K562 (cell line): Measurements from ENCODE around the gene PHKB. TPM values are rescaled to one million over a fixed set of nuclear protein-coding genes. Genes with fewer than 3 reads are reported as not detected.

ENCODE experiments used
- ATAC-seq: fragments of 200-7000 bp; cut with Tn5 transposase; 3 replicates; pipeline ENCODE4 v1.9.1; 2020; ENCODE audit warnings: moderate library complexity
- BruUV-seq: library from RNA; stranded (reverse); fragments of 400-500 nt; replicated peaks from 2 replicates; lab custom pipeline; 2021; lab: Mats Ljungman, UMichigan
- CTCF ChIA-PET: fragments of 300-600 bp; formaldehyde crosslinking; extraction: SDS; loops from one replicate; lab custom pipeline; 2021; ENCODE audit warnings: low intra/inter-chr PET ratio; lab: Yijun Ruan, JAX
- POLR2A ChIA-PET: fragments of 300-600, 350-650 bp; sonication (Branson Sonifier 250); formaldehyde crosslinking; extraction: SDS; loops from one replicate; lab custom pipeline; 2021; ENCODE audit warnings: antibody characterized with exemption, inconsistent platforms; lab: Yijun Ruan, JAX
- DNase-seq, 4 experiments: peaks; one replicate each; pipeline versions ENCODE4 v3.0.0 to v3.0.0-alpha.2; 2011 to 2018; ENCODE audit warnings: low spot score in 3 of 4, mixed read lengths in 3 of 4; ENCODE audit errors: extremely low read depth in 1 of 4
- FAIRE-seq: peaks from 2 replicates; lab custom pipeline; 2011; peaks lifted over from hg19 to GRCh38; lab: Jason Lieb, UNC
- H2AFZ ChIP-seq: 2 replicates; pipeline ENCODE4 v1.6.0; 2011; ENCODE audit warnings: low read depth, low read length, control low read depth, inconsistent platforms
- H3K27ac ChIP-seq: fragments of 200-600 bp; 3 replicates; pipeline ENCODE4 v1.8.0; 2011; ENCODE audit warnings: low read depth, mild to moderate bottlenecking, control low read depth, inconsistent platforms, low read length, moderate library complexity, mixed read lengths; ENCODE audit errors: extremely low read depth
- H3K27me3 ChIP-seq, 2 experiments: fragments of 300-600 bp in 1 of 2; 2 replicates in 1 of 2; 3 replicates in 1 of 2; pipeline versions ENCODE4 v1.6.0 to v1.8.0; 2011; ENCODE audit warnings: inconsistent platforms in 2 of 2, low read length in 2 of 2, mild to moderate bottlenecking in 1 of 2, mixed read lengths in 1 of 2, moderate library complexity in 1 of 2; ENCODE audit not compliant: control insufficient read depth in 2 of 2, insufficient read depth in 2 of 2
- H3K36me3 ChIP-seq: fragments of 300-600 bp; 3 replicates; pipeline ENCODE4 v1.8.0; 2011; ENCODE audit warnings: mild to moderate bottlenecking, low read length, inconsistent platforms; ENCODE audit not compliant: control insufficient read depth, insufficient read depth
- H3K4me1 ChIP-seq, 2 experiments: fragments of 200-600 bp in 1 of 2; replicated peaks in 1 of 2; 2 replicates in 1 of 2; 3 replicates in 1 of 2; pipeline versions ENCODE4 v1.5.1 to v1.8.0; 2011; ENCODE audit warnings: inconsistent platforms in 2 of 2, low read length in 2 of 2, mild to moderate bottlenecking in 1 of 2, mixed read lengths in 1 of 2, moderate library complexity in 1 of 2; ENCODE audit not compliant: control insufficient read depth in 2 of 2, insufficient read depth in 2 of 2
- H3K4me2 ChIP-seq: 2 replicates; pipeline ENCODE4 v1.6.1; 2011; ENCODE audit warnings: low read length, control low read depth, inconsistent platforms, mixed read lengths; ENCODE audit not compliant: insufficient read depth
- H3K4me3 ChIP-seq: fragments of 200-600 bp; sonication (generic), shearing (Covaris generic); 2 replicates; pipeline ENCODE4 v1.5.1; 2016; ENCODE audit warnings: control low read depth, inconsistent platforms
- H3K79me2 ChIP-seq: fragments of 200-600 bp; 3 replicates; pipeline ENCODE4 v1.8.0; 2011; ENCODE audit warnings: low read length, inconsistent platforms; ENCODE audit not compliant: control insufficient read depth, insufficient read depth
- H3K9ac ChIP-seq, 2 experiments: 2 replicates each; pipeline versions ENCODE4 v1.6.0 to v1.6.1; 2011; ENCODE audit warnings: low read depth in 2 of 2, low read length in 2 of 2, control low read depth in 1 of 2, inconsistent platforms in 1 of 2, mild to moderate bottlenecking in 1 of 2, mixed read lengths in 1 of 2; ENCODE audit not compliant: insufficient read depth in 1 of 2
- H3K9me1 ChIP-seq: one replicate; pipeline ENCODE4 v1.6.0; 2011; ENCODE audit warnings: inconsistent platforms, mild to moderate bottlenecking, low read length, moderate library complexity; ENCODE audit not compliant: control insufficient read depth, insufficient read depth
- H3K9me3 ChIP-seq: replicated peaks from 2 replicates; pipeline ENCODE4 v1.5.1; 2011; ENCODE audit warnings: low read depth, low read length, inconsistent platforms; ENCODE audit not compliant: control insufficient read depth, insufficient read depth
- H4K20me1 ChIP-seq: replicated peaks from 2 replicates; pipeline ENCODE4 v1.6.1; 2011; ENCODE audit warnings: low read length, inconsistent platforms, mixed read lengths; ENCODE audit not compliant: control insufficient read depth, insufficient read depth
- BCL6 ChIP-seq: fragments of 250-450 bp; sonication (Bioruptor Pico); IDR thresholded peaks from 2 replicates; pipeline ENCODE4 v1.4.0; 2020
- DPF2 ChIP-seq: fragments of 450-650 bp; IDR thresholded peaks from 2 replicates; pipeline ENCODE4 v1.6.1; 2016
- MAFK ChIP-seq: IDR thresholded peaks from 2 replicates; pipeline ENCODE4 v1.6.1; 2011; ENCODE audit warnings: low read length, improper control_type of control experiment
- MITF ChIP-seq: IDR thresholded peaks from 2 replicates; pipeline ENCODE4 v1.6.1; 2014; ENCODE audit warnings: antibody characterized with exemption
- NR0B1 ChIP-seq: fragments of 450-650 bp; IDR thresholded peaks from one replicate; pipeline ENCODE4 v1.6.1; 2018; ENCODE audit warnings: mild to moderate bottlenecking, moderate library complexity; ENCODE audit not compliant: partially characterized antibody
- PCBP1 ChIP-seq: fragments of 200-400 bp; formaldehyde crosslinking; IDR thresholded peaks from 2 replicates; pipeline ENCODE4 v1.6.1; 2018; ENCODE audit warnings: mild to moderate bottlenecking, low read depth, low read length; ENCODE audit not compliant: poor library complexity, severe bottlenecking
- PML ChIP-seq: IDR thresholded peaks from 2 replicates; pipeline ENCODE4 v1.6.1; 2012; ENCODE audit warnings: low read length, inconsistent platforms
- POLR2G ChIP-seq: fragments of 200-400 bp; formaldehyde crosslinking; IDR thresholded peaks from 2 replicates; pipeline ENCODE4 v1.6.1; 2017; ENCODE audit warnings: low read depth, mild to moderate bottlenecking, antibody characterized with exemption, low read length, moderate library complexity
- SOX6 ChIP-seq: fragments of 450-650 bp; IDR thresholded peaks from 2 replicates; pipeline ENCODE4 v1.6.1; 2014; ENCODE audit warnings: mild to moderate bottlenecking
- YY1 ChIP-seq, 3 experiments: IDR thresholded peaks; 2 replicates each; pipeline ENCODE4 v1.6.1; 2011; ENCODE audit warnings: low read length in 2 of 3, mild to moderate bottlenecking in 2 of 3, moderate library complexity in 2 of 3, borderline replicate concordance in 1 of 3, control low read depth in 1 of 3, low read depth in 1 of 3; ENCODE audit not compliant: insufficient read depth in 3 of 3, insufficient replicate concordance in 2 of 3, control insufficient read depth in 1 of 3, insufficient read length in 1 of 3; ENCODE audit errors: extremely low read depth in 1 of 3
- ZNF12 ChIP-seq: sonication (generic); formaldehyde crosslinking; IDR thresholded peaks from 2 replicates; pipeline ENCODE4 v1.4.0; 2020; ENCODE audit warnings: mild to moderate bottlenecking, missing genetic modification reagents
- ZNF449 ChIP-seq: fragments of 250-450 bp; sonication (Bioruptor Pico); IDR thresholded peaks from 2 replicates; pipeline ENCODE4 v1.8.0; 2022; ENCODE audit warnings: moderate library complexity, mild to moderate bottlenecking, inconsistent platforms
- WGBS: fragments of 100-300 bp; shearing (Covaris generic); methylation state at CpG from one replicate; pipeline ENCODE4 v1.1.6; 2016; ENCODE audit warnings: low coverage, mixed read lengths; ENCODE audit not compliant: insufficient coverage; ENCODE audit errors: missing lambda C conversion rate; 5-methylcytosine and 5-hydroxymethylcytosine counted together
- in situ Hi-C: fragments of 300-500 bp; cut with MboI; formaldehyde crosslinking; loops from 4 replicates; pipeline ENCODE4 v1.15.0; 2018; ENCODE audit warnings: inconsistent platforms, mixed read lengths
- intact Hi-C: fragments of 100-400 bp; cut with micrococcal nuclease; formaldehyde crosslinking; loops from 2 replicates; pipeline ENCODE4 v1.14.2; 2022
- polyA plus RNA-seq, 8 experiments: library from polyadenylated mRNA; depleted of rRNA in 4 of 8; stranded (reverse) in 5 of 8; unstranded in 3 of 8; fragments of >200 nt; fragmentation: Nextera tagmentation in 2 of 8; fragmentation: Illumina TruSeq in 1 of 8; extraction: Ambion mirVana in 2 of 8; extraction: Trizol in 1 of 8; gene quantifications; 2 replicates each; pipeline versions ENCODE4 v1.2.1 to v1.2.3, GENCODE V29; 2011 to 2014; ENCODE audit warnings: inconsistent platforms in 1 of 8, missing spikeins in 1 of 8
- total RNA-seq, 7 experiments: library from RNA; depleted of rRNA in 6 of 7; stranded (reverse); fragments of >200 nt in 6 of 7; fragmentation: Illumina TruSeq in 2 of 7; extraction: Trizol in 2 of 7; gene quantifications; 2 replicates each; pipeline versions ENCODE4 v1.2.1 to v1.2.3, GENCODE V29; 2011 to 2021; ENCODE audit warnings: low replicate concordance in 1 of 7
- TF ChIP-seq, protein P1 (sequence below): sonication (generic); formaldehyde crosslinking; IDR thresholded peaks from 2 replicates; pipeline ENCODE4 v1.8.1; 2023; ENCODE audit warnings: mild to moderate bottlenecking, missing genetic modification reagents, moderate library complexity
- TF ChIP-seq, protein P2 (sequence below): fragments of 450-650 bp; IDR thresholded peaks from 2 replicates; pipeline ENCODE4 v1.6.1; 2016

PHKB gene
- total and polyA plus RNA-seq, 9 of the 15 experiments (the other 6 are each of a cell fraction or from before 2014, with no cell fraction given) = 24.7 to 92.3 (median 67.0) TPM

GRCh38 chr16:47712276-47713224 lies 251.4 kb downstream of the PHKB start:
- H3K4me2 ChIP-seq = no peak overlapping the region
- ChIA-PET CTCF (no interaction called here), POLR2A (no interaction called here)
- TF ChIP-seq ZNF449 (CRISPR knock-in tag) (no peak), PML (no peak), BCL6 (CRISPR knock-in tag) (no peak), ZNF12 (CRISPR knock-in tag) (no peak), SOX6 (no peak), POLR2G (peak; percentile 46), YY1 (IDR thresholded peaks at IDR 0.05; ENCODE audit: borderline replicate concordance in 1 of 3, control insufficient read depth in 1 of 3, extremely low read depth in 1 of 3, insufficient read depth in 3 of 3, insufficient read length in 1 of 3, insufficient replicate concordance in 2 of 3, low read depth in 1 of 3, low read length in 2 of 3) (no peak), NR0B1 (no peak), PCBP1 (no peak), DPF2 (no peak), MAFK (no peak), MITF (no peak)
- TF ChIP-seq, protein P1, sequence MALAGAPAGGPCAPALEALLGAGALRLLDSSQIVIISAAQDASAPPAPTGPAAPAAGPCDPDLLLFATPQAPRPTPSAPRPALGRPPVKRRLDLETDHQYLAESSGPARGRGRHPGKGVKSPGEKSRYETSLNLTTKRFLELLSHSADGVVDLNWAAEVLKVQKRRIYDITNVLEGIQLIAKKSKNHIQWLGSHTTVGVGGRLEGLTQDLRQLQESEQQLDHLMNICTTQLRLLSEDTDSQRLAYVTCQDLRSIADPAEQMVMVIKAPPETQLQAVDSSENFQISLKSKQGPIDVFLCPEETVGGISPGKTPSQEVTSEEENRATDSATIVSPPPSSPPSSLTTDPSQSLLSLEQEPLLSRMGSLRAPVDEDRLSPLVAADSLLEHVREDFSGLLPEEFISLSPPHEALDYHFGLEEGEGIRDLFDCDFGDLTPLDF = no peak
- TF ChIP-seq, protein P2, sequence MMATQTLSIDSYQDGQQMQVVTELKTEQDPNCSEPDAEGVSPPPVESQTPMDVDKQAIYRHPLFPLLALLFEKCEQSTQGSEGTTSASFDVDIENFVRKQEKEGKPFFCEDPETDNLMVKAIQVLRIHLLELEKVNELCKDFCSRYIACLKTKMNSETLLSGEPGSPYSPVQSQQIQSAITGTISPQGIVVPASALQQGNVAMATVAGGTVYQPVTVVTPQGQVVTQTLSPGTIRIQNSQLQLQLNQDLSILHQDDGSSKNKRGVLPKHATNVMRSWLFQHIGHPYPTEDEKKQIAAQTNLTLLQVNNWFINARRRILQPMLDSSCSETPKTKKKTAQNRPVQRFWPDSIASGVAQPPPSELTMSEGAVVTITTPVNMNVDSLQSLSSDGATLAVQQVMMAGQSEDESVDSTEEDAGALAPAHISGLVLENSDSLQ = peak; percentile 88

More at GRCh38 chr16:47712276-47713224, 251.4 kb downstream of the PHKB start:
- peak; percentile 42 for FAIRE-seq
- Histone ChIP-seq H2AFZ (no peak overlapping the region), H3K27ac (no peak overlapping the region), H3K9me1 (no peaks in the 10 kb centered on the region), H4K20me1 (no peaks in the 10 kb centered on the region), H3K36me3 (no peaks in the 10 kb centered on the region), H3K79me2 (no peaks in the 10 kb centered on the region), H3K9ac (no peak overlapping the region), H3K4me3 (no peak overlapping the region), H3K27me3 (peaks cover 2 to 8% of the 10 kb centered on the region in 2 experiments; a peak in 3 of 5 replicates), H3K4me1 (peaks cover 0 to 5% of the 10 kb centered on the region in 2 experiments; a peak in 2 of 5 replicates), H3K9me3 (no peaks in the 10 kb centered on the region)
- peak in 1 of 4 experiments; percentile 11 for DNase-seq
- 35% methylated on average over 14 of the region's 17 CpGs for WGBS
- ATAC-seq = peak; percentile 31
- in situ Hi-C loops = no loop called here
- BruUV-seq = no TSS peak
- intact Hi-C loops = no loop called here
